GM18498 (cell line): Measurements from ENCODE around the gene C5orf46.
"Not testable (repeated sequence)": the region's sequence is repeated elsewhere in the genome, so short reads cannot be mapped to it uniquely, and the experiment has no call there.

Source experiments
- ATAC-seq: cut with Tn5 transposase; IDR thresholded peaks from one replicate; pipeline ENCODE4 v1.9.1; 2021; ENCODE audit warnings: mild to moderate bottlenecking, moderate library complexity; ENCODE audit not compliant: unreplicated experiment

The C5orf46 gene

DNA sequence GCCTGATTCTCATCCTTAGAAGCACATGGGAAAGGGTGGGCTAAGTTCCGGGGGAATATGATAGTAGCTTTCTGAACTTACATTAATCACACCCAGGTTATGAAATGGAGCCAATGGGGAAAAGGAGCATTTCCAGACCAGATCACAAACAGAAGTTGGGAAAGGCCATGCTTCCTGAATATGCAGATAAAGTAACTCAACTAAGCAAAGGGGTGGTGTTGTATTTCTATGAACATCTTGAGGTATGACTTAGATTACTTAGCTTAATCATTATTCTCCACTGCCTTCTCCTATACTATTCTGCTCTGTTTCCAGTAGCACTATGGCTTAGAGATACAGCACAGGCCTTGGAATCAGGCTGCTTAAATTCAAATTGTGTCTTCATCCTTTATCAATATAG, 10.5 kb downstream of the C5orf46 start:
- no peak for ATAC-seq

DNA sequence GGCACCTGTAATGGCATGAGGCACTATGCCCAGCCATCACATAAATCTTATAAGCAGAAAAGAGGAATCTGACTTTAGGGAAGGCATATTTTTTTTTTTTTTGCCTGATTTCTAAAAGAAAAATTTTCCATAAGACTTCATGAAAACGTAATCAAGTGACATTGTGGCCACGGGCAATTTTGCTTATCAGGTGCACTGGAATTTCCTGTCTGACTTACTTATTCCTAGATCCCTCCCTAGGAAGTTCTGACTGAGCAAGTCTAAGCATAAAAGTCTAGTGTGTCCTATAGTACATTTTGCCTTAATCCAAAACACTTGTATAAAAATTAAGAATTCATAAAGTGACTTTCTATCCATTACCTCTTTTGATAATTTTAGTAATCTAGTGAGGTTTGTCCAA, 12.5 kb downstream of the C5orf46 start:
- ATAC-seq, result no peak

DNA sequence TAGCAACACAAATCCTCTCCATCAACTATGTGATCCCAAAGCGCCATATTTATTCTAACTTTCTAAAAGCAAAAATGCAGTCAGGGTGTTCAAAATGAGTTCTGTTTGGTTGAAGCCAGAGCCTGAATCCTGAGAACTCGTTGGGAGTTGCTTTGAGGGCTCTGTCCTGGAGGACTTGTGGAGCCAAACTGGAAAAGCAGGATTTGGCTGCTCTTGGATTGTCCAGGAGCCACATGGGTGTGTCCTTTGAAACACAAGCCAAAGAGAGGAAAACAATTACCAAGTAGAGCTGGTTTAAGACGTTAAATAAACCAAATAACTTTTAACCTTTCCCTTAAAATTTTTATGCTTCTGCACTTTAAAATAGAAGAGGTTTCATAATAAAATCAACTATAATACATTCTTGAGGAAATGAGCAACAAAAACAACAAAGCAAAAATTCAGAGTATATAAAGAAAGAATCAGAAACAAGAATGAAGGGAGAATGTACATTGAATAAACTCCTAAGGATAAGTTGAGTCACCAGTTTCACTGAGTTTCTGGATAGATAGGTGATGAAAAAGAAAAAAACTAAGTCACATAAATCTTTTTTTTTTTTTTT, 13.5 kb downstream of the C5orf46 start:
- ATAC-seq, result no peak

DNA sequence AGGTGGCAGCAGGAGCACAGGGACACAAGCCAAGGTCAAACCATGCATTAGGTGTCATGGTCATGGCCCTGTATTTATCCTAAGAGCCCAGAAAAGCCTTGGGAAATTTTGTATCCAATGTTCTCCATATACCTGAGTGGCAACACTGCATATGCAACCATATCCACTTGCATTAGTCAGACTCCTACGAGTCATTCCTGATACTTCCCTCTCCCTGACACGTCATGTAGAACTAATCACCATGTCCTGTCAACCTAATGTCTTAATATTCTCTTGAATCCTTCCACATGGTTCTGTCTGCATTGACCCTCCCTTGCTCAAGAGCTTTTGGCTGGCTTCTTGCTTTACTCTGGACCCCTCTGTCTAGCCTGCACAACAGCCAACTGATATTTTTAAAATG, 18.4 kb downstream of the C5orf46 start:
- ATAC-seq, result no peak

DNA sequence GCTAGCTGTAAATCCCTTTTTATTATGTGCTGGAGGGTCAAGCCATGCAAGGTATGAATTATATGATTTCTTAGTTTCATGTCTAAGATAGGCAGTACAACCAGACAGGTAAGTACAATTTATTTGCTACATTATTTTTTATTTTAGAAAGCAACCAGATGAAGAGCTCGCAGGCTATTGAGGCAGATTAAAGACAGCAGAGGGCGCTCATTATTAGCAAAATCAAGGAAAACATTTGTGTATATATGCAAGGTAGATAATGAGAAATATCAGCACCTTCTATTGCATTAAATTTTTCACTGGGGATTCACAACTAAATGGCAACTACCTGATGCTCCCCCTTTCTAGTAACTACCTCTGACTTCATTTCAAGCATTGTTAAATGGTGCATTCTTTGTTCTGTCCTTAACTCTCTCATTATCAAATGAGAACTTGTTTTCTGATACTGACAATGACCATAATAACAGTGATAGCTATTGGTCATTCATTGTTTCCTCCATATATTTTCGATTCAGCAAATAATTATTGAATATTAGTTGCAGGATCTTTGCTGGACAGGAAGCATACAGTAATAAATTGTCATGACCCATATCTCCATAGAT, 19.2 kb downstream of the C5orf46 start:
- no peak for ATAC-seq

DNA sequence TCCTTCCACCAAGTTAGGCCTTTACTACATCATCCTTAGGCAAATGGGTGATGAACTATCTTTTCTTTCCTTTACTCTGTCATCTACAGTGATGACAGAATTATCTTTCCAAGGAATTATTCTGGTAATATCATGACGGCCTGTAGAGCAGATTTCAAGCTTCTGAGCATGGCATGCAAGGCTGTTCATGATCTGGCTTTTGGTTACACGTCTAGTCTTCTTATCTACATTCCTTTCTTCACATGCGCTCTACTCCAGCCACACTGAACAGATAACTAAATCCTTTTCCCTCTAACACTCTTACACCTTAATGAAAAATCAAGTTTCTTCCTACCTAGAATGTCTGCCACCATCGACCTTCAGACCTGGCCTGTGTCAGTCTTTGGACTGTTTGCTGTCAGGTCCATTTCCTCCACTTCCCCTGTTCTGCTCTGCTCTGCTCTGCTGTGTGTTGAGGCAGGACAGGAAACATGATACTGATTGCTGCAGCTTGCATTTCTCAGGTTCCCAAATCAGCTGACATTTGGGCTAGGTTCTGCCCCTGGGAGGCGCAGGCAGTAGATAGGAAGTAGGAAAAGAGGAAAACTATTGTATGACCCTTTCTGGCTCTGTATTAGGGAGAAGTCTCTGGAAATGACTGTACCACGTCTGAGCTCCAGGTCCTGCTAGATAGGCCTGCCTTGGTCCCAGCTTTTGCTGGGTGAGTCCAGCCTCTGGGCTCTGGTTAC, 23.6 kb downstream of the C5orf46 start:
- no peak for ATAC-seq

DNA sequence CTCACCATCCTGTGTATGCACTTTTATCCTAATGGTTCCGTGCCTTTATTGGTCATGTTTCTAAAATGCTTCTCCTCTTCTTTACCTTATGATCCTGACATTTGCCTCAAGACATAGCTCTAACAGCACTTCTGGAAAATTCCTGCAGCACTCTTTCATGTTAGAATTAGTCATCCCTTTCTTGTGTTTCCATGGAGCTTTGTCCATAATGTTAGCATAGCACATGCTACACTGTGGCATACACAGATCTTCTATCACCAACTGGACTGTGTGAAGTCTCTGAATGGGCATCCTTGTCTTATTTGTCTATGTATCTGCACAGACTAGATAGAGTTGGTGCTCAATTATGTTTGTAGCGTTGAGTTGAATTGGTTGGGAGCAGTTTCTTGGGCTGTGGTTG, 25.9 kb downstream of the C5orf46 start:
- no peak for ATAC-seq

DNA sequence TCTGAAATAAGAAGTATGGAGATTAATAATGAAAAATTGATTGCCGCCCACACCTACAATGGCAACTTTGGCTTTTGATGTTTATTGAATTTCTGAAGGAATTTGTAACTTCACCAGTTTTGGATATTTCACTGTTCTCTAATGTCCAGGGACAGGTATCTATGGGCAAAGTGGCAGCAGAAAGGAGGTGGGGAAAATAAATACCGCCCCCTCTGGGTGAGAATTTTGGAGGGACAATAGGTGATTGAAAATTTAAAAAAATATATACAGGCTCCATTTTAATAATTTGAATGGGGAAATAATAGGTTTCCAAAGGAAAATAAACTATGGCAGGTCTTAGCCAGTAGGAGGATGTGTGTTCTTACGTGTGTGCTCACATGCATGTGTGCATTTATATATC, 26.6 kb downstream of the C5orf46 start:
- no peak for ATAC-seq

DNA sequence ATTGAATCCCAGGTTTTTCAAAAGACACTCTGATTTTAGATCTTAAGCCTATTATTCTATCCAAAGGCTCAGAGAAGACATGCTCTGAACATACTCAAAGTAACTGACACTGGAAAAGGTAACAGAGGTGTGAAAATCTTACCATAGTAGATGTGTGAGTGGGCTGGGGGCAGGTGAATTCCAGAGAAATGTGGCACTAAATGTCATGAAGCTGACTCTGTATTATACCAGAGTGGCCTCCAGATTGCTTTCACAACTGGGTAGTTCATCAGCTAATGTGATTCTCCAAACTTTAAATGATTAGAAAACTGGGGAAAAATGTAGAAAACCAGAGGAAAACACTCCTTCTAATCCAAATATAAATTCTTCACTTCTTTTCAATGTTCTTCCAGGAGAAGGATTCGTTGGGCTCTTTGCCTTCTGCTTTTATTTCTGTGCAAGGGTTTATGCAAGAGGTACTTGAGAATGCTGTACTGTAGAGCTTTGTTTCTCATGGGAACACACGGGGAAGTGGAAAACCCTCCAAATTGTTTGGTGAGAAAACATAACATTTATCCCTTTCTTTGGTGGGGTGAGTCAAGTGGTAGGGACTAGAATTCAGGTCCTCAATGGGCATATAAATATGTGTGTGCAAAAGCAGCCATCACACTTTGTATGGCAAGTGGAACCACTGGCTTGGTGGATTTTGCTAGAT, 28.1 kb downstream of the C5orf46 start, which contains the start of gene SCGB3A2:
Gene SCGB3A2 (plus strand): TSS at position 646 of the 694 bp plus-strand sequence. CDS start 93 bp downstream, outside the sequence.
- ATAC-seq, result no peak

DNA sequence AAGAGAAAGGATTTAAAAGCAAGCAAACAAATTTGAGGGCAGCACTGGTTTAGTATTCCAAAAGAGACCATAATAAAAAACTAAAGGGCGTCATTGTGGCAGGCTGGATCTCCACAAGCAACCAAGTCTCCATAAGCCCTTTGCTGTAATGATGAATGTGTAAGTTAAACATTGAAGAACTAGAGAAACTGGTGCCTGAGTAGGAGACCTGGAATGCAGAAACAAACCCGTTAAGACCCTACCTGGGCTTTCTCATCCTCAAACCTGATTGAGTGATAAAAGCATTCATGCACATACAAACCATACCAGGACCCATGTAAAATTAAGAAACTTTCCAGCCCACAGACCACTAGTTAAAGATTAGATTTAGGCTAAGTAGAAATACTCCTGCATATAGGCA, 29.7 kb downstream of the C5orf46 start:
- ATAC-seq, result no peak

DNA sequence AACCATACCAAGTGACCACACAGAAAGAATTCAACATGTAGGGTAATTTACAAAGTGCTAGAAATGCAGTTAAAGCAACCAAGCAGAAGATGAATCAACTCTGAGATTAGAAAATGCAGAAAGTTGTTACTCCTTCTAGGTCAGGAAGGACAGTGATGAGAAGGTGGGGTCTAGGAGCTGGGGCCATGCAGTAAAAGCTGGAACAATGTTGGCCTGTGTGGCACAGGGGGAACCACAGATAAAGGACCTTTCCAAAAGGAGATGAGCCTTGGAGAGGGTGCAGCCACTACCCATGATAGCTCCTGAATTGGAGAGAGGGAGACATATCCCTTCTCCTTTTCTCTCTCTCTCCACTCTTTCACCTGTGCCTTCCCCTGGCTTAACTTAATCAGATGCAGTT, 30.2 kb downstream of the C5orf46 start:
- no peak for ATAC-seq

DNA sequence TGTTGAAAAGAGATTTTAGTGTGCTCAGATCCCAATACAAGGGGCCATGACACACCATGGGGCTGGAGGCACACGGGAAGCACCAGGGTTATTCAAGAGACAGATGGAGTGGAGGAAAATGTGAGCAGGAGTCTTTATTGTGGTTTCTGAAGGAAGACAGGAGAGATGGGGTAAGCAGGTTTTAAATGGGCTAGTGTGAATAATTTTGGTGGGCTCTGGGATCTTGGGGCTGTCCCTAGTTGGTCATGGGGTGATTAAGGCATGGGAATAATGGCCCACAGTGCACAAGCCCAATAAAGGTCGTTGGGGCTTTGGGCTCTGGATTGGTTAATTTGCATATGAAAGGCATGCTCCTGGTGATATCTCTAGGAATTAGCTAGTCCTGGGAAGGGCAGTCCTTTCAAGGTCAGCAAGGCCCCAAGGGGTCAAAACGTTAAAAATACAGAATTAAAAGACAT, 31.4 kb downstream of the C5orf46 start:
- no peak for ATAC-seq

DNA sequence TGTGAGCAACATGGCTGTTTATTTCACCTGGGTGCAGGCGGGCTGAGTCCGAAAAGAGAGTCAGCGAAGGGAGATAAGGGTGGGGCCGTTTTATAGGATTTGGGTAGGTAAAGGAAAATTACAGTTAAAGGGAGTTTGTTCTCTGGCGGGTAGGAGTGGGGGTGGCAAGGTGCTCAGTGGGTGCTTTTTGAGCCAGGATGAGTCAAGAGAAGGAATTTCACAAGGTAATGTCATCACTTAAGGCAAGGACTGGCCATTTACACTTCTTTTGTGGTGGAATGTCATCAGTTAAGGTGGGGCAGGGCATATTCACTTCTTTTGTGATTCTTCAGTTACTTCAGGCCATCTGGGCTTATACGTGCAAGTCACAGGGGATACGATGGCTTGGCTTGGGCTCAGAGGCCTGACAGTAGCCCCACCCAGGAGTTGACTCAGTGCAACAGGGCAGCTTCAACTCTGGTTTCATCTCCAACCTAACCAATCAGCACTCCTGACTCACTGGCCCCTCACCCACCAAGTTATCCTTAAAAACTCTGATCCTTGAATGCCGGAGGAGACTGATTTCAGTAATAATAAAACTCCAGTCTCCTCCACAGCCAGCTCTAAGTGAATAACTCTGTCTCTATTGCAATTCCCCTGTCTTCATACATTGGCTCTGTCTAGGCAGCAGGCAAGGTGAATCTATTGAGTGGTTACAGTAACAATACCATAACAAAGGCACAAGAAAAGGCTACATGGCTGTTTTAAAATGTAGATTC, 32.0 kb downstream of the C5orf46 start:
- not testable (repeated sequence) for ATAC-seq

DNA sequence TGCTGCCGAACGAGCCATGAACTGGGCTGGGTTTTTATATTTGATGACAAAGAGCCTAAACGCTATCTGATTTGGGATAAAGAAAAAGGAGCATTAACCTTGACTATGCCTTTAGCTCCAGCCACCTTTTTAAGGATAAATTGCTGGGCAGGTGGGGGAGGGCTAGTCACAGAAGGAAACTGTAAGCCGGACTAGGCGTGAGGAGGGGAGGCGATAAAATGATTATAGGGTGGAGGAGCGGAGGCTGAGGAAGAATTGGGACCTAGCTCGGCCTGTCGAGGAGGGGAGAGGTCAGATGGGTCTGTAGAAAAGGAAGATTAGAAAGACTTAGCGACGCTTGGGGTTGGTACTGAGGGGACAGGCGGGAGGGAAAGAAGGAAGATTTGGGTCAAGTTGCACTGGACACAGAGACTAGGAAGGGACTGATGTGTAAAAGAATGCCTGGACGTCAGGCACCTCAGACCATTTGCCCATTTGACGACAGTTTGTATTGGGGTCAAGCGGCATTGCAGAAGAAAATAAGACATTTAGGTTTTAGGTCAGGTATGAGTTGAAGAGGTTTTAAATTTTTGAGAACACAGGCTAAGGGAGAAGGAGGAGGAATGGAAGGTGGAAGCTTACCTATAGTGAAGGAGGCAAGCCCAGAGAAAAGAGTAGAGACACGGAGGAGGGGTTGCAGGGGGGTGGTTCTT, 33.4 kb downstream of the C5orf46 start:
- not testable (repeated sequence) for ATAC-seq

DNA sequence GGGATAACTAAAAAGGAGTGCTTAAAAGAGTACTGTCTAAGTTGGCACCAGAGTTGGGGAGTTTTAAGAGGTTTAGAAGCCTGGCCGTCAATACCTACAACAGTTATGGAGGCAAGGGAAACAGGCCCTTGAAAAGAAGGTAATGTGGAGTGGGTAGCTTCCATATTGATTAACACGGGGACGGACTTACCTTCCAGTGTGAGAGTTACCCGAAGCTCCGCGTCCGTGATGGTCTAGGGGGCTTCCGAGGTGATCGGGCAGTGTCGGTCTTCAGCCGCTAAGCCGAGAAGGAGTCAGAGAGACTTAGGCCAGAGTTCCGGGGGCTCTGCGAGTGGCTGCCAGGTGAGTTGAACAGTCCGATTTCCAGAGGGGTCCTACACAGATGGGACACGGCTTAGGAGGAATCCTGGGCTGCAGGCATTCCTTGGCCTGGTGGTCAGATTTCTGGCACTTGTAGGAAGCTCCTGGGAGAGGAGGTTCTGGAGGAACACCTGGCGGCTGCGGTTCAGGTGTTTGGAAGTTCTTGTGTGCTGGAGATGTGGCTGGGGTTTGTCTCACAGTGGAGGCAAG, 34.3 kb downstream of the C5orf46 start:
- not testable (repeated sequence) for ATAC-seq

DNA sequence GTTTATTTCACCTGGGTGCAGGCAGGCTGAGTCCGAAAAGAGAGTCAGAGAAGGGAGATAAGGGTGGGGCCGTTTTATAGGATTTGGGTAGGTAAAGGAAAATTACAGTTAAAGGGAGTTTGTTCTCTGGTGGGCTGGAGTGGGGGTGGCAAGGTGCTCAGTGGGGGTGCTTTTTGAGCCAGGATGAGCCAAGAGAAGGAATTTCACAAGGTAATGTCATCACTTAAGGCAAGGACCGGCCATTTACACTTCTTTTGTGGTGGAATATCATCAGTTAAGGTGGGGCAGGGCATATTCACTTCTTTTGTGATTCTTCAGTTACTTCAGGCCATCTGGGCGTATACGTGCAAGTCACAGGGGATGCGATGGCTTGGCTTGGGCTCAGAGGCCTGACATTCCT, 36.4 kb downstream of the C5orf46 start:
- not testable (repeated sequence) for ATAC-seq

DNA sequence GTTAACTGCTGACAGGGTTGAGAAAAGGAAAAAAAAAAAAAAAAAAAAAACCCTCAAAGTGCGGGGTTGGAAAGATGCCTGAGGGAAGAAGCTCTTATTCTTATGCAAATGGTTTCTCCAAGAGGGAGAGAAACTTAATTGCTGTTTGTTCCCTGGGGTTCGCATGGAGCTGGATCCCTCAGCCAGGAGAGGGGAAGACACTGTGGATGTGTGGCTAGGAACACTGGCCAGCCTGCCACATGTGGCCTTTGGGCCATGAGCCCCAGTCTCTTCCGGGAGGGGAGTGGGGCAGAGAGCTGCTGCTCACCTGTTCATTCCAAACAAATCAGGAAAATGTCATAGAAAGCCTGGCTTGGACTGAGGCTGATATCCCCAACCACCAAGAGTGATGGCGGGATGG, 37.2 kb downstream of the C5orf46 start:
- ATAC-seq, result no peak

DNA sequence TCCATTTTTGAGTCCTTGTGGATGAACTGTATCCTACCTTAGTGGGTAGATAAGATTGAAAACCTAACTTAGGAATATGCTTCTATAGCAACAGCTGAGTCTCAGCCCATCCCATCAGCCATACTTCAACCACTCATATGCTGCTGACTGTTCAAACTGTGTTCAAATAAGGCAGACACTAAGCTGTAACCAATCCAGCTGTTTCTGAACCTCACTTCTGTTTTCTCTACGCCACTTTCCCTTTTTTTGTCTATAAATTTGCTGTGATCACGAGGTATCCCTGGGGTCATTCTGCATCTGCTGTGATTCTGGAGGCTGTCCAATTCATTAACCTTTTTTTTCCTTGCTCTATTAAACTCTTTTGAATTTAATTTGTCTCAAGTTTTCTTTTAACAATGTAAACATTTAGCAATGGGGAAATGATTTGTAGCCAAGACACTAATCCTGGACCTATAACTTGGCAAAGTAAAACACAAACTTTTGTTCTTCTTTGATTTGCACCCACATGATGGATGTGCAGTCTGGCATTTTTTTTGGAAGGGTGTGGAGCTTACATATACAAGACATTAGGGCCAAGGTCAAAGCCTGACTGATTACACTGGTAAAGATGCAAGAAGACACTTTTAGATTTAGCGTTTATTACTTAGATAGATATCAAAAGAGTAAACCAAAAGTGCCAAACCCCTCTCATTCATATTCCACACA, 42.7 kb downstream of the C5orf46 start:
- no peak for ATAC-seq

DNA sequence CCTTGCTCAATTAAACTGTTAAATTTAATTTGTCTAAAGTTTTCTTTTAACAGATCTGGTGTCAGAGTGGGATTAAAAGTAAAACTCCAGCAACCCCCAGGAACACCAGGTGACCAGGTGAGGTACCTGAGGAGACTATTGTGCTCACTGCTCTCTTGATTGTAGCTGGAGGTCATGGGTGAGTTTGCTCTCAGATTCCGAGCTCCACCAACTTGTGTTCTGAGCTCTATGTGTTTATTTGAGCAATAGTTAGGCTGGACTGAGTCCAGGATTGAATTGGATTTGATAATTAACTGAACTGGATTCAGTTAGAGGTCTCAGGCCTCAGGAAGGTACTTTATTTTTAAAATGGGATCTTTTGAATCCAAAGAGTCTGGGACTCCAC, 45.7 kb downstream of the C5orf46 start:
- no peak for ATAC-seq
